HG03066 (cell line): ENCODE results near the gene TMEM163.

Experiments used
- ATAC-seq: cut with Tn5 transposase; IDR thresholded peaks from one replicate; pipeline ENCODE4 v1.9.1; 2021; ENCODE audit warnings: low read depth; ENCODE audit not compliant: unreplicated experiment

The TMEM163 gene

DNA sequence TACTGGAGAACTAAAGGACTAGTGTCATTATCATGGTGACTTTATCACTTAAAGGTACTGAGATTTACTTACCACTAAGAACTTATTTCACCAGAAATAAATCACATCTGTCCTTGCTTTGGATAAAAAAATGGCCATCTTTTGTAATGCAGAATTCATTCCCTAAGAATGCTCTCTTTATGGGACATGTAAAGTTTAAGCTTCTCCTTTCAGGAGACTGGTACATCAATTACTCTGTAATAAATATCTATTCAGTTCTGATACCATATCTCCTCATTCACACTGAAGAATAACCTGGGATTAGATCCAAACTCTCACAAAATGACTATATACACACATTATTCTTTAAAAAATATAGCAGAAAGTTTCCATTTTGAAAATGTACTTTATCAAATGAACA, 24.4 kb downstream of the TMEM163 start:
- no peak for ATAC-seq

DNA sequence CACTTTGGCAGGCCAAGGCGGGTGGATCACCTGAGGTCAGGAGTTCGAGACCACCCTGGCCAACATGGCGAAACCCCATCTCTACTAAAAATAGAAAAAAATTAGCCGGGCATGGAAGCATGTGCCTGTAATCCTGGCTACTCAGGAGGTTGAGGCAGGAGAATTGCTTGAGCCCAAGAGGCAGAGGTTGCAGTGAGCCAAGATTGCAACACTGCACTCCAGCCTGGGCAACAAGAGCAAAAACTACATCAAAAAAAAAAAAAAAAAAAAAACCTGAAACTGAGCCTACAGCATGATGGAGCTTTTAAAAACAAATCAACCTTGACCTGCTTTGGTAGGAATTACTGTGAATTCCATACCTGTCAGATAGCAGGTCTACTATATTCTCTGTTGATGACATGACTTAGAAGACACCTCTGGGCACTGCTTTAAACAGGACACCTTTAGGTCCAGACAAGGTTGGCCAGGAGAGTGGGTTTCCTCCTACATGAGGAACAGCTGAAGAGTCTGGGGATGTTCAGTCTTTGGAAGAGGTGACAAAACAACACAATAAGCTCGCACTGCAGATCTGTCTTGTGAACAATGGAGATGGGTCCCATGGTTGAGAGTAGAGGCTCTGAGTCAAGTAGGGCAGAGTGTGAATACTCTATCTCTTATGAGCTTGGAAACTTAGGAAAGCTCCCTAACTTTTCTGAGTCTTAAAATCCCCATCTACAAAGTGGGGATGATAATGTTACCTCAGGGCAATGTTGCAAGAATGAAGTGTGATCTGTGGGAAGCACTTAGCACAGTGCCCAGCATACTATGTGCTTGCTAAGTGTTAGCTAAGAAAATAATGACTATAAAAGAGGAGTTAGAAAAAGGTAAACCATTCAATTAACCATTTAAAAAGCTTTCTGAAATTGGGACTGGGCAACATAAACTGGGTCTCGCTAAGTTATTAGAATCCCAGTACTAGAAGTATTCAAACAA, 25.2 kb downstream of the TMEM163 start:
- no peak for ATAC-seq

DNA sequence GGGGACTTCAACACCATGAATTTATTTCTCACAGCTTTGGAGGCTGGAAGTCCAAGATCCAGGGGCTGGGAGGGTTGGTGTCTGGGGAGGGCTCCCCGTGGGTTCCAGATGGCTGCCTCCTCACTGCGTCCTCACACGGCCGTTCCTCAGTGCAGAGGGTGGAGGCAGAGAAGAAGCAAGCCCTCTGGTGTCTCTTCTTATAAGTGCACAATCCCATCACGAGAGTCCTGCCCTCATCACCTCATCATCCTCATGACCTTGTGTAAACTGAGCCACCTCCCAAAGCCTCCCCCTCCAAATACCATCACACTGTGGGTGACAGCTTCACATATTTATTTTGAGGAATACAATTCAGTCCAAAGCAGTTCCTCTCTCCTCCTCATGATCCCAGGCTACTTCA, 26.3 kb downstream of the TMEM163 start:
- ATAC-seq, result no peak

DNA sequence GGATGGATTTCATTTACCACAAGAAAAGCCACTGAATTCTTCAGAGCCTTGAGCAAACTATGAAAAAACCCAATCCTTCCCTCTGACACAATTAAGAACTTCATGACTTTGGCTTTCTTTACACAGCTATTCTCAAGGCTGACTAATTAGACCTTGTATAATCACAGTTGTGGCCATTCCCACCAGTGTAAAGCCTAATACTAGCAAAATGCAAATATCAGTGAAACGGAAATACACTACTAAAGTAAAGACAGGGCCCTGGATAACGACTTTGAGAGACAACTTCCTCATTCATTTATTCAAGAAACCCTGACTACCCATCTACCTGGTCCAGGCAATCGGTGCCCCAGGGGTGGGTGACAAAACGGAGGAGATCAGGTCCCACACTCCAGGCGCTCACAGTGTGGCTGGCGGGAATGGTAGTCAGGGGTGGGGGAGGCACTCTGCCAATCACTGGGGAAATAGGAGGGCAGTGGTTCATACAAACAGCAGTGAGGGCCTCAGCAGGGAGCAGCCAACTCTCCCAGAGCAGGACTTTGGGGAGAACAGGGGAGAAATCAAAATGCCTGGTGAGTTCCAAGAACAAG, 28.1 kb downstream of the TMEM163 start:
- no peak for ATAC-seq

DNA sequence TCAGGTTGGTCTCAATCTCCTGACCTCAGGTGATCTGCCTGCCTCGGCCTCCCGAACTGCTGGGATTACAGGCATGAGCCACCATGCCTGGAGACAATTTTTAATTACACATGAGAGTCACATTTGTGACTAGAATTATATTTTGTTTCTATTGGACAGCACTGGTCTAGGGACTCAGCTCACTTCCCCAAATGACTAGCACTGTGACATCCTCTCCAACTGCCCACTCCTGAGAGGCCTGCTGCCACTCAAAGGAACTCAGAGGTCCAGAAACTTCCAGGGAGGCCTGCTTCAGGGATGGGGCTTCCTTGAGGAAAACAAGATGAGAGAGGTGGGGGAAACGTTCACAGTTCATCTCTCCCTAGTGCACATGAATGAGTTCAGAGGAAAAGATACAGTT, 29.5 kb downstream of the TMEM163 start:
- no peak for ATAC-seq

DNA sequence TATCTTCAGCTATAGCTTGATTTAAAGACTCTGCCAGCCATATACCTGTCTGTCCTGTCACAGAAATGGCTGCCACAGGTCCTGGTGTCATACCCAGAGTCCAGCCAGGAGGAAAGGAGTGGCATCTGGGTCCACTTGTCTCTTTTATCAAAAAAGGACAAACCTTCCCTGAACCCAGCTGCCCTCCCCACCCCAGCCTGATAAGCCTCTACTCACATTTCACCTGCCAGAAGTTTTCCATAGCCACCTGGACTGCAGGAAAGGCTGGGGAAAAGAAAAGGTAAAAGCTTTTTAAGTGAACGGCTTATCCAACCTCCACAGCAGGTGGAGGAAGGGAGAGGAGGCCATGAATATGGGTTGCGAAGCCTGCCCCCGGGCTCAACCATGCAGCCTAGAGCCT, 32.8 kb downstream of the TMEM163 start:
- no peak for ATAC-seq

DNA sequence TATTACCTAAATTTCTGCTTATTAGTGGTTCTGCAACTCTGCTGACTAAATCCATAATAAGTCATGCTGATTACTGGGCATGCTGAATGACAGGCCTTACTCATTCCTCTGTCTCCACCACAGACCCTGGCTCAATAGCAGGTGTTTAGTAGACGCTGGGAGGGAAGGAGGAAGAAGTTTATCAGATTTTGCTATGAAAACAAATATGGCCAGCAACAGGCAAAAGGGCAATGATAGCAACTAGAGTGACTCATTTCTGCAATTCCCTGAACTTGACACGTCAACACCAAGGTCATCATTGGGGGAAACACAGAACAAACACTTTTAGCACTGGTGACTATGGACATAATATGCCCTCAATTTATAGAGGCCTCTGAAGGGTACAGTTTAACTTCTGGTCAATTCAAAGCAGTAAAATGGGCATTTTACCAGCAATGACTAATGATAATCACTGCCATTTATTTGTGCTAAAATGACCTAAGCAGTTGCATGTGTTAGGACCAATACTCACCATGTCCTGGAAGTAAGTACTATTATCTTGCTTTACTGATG, 35.2 kb downstream of the TMEM163 start:
- ATAC-seq, result no peak

DNA sequence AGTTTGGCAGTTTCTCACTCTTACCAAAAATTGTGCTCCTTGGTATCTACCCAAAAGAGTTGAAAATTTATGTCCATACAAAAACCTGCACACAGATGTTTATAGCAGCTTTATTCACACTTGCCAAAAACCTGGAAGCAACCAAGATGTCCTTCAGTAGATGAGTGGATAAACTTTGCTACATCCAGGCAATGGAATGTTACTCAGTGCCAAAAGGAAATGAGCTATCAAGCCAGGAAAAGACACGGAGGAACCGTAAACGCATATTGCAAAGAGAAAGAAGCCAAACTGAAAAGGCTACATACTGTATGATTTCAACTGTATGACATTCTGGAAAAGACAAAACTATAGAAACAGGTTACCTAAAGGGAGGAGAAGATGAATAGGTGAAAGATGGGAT, 36.1 kb downstream of the TMEM163 start:
- no peak for ATAC-seq

DNA sequence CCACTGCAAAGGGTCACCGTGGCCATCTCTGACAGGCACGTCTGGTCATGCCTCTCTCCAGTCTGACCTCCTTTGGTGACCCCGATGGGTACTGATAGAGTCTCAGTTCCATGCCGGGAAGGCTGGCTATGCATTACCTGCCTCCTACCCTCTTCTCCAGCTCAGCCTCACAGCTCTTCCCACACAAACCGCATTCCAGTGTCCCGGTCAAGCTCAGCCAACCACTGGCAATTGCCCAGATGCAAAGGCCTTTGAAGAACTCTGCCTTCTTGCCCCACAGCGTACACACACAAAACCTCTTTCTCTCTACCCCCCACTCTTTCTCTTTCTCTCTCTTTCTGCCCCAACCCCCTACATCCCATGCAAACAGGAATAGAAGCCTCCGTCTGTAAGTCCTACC, 37.6 kb downstream of the TMEM163 start:
- no peak for ATAC-seq

DNA sequence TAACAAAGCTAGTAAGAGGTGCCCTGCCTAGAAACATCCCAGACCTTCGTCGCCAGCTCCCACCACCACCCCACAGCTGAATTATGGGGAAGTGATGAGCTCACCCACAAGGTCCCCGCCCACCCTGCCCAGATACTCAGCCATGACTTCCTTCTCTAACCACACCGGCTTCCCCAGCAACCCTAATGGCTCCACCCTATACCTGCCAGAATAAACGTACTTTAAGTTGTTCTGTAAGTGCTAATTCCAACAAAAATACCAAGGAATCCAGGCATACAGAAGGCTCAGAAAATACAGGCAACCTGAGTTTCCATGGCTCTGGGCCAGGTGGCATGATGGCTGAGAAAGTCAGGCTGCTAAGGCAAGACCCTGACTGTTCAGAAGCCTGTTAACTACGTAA, 39.1 kb downstream of the TMEM163 start:
- ATAC-seq, result no peak

DNA sequence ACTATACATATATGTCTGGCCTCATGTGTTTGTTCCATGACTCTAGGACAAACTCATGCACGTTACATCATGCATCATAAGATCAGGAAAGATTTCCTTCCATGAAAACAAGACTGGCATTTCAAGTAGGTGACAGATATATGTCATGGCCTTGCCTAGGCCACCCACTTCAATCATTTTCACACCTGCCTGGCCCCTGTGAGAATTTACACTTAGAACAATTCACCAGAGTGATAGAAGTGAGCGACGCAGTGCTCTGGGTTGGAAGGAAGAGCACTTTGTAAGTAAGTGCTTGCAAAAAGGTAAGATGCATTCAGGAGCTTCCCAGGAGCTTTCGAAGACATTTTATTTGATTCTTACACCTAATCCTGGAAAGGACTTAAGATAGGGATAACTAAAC, 39.5 kb downstream of the TMEM163 start:
- no peak for ATAC-seq

DNA sequence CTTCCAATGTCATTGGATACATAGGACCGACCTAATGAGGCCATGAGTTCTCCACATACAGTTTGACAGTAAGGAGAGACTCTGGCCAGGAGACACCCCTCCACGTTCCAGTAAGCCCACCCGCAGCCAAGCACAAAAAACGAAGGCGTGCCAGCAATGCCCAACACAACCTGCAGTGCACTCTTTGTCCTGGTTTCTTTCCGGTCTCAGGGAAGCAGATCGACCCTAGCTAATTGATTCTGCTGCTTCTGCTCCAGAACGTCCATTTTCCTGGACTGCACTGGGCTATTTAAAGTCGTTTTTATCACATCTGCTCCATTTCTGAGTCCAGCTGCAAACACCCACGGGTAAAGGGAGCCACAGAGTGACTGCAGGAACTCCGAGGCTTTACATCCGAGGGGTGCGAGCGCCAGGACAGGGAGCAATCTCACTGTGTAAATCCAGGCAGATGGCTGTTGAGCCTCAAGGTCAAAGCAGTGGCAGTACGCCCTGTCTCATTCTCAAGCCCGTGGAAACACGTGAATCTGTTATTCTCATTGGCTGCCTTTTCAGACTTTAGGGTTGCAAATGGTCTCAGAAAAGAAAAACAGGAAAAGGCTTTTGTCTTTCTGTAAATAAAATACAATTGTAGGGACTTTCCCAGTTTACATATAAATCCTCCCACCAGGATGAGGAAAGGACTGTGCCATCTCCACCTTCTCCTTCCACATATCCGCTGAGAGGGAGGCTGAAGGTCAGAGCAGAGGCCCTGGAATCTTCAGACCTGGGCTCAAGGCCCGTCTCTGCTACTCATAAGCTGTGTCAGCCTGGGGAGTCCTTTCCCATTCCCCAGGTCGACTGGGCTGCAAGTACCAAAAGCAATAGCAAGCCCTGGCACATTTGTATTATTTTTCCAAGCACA, 40.7 kb downstream of the TMEM163 start:
- ATAC-seq, result no peak

DNA sequence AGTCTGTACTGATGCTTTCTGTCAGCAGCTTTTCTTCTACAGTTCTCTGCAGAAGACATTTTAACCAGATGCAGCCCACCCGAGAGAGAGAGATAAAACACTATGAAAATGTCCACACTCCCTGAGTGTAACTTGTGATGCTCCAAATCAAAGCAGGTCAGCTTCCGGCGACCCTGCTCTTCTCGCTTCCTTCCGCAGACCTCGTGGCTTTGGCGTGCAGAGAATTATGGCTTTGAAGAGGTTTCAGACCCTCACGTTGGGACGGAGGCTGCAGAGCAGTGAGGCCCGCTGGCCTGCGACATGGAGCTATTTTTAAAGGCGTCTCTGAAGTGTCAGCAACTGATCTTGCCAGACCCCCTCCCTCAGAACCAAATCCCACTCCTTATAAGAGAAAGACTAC, 41.8 kb downstream of the TMEM163 start:
- ATAC-seq, result no peak

DNA sequence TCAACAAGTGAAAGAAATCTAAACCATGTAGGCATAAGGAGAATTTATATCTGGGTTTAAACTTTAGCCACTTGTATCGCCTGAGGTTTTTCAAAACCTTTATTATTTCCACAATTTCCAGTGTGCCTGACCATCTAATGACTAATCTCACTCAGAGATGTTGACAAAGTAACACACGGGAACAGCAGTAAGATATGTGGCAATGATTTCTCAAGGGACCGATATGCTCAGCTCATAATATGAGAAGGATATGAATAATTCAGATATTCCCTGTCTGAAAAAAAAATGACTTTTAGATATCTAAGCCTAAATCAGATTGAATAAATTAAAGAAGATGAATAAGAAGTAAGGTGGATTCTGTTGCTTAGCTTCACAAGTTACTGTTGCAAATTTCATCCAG, 43.5 kb downstream of the TMEM163 start:
- no peak for ATAC-seq

DNA sequence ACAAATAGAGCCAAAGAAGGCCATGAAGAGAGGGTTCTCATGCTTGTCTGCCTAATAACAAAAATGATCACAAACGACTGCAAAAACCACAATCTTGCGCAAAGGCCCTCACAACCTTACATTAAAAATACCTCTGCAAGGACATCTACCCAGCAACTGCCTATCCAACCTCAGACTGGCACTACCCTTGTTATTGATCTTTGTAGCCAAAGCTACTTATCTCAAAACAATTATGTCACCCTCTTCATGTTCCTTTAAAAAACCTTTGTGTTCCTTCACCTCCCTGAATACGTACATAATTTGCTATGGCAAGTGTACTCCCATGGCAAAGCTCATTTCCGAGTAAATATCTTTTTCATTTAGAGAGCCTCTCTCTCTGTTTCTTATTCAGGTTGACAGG, 44.1 kb downstream of the TMEM163 start:
- no peak for ATAC-seq

DNA sequence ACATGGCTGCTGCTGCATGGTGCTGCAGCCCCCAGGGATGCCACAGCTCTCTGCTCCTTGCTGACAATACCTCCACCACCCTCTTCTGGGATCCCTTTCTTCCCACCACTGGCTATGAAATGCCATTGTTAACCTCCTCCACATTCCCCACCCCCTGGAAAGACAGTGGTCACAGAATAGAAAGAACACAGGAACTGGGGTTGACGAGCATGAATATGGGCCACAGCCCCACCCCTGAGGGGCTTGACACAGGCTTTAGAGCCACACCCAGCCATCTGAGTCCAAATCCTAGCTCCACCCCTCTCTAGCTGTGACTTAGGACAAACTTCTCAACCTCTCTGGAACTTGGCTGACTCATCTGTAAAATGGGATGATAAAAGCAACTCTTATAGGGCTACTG, 47.3 kb downstream of the TMEM163 start:
- no peak for ATAC-seq

DNA sequence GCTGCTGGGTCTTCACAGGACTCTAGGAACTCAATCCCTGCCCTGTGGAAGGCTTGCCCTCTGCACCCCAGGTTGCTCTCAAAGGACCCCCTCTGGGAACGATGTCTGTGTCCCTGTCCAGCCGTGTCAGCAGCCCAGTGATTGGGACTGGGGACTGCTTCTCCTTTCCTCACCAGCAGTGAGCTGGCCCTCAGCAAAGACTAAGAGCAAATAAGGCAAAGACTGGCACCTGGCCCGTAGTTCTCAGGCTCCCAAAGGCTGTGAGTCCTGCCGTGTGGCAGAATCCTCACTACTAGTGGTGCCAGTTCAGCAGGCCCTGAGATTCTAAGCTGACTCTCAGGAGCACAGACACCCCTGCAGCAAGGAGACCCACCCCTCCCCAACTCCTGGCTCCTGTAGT, 47.8 kb downstream of the TMEM163 start:
- no peak for ATAC-seq

DNA sequence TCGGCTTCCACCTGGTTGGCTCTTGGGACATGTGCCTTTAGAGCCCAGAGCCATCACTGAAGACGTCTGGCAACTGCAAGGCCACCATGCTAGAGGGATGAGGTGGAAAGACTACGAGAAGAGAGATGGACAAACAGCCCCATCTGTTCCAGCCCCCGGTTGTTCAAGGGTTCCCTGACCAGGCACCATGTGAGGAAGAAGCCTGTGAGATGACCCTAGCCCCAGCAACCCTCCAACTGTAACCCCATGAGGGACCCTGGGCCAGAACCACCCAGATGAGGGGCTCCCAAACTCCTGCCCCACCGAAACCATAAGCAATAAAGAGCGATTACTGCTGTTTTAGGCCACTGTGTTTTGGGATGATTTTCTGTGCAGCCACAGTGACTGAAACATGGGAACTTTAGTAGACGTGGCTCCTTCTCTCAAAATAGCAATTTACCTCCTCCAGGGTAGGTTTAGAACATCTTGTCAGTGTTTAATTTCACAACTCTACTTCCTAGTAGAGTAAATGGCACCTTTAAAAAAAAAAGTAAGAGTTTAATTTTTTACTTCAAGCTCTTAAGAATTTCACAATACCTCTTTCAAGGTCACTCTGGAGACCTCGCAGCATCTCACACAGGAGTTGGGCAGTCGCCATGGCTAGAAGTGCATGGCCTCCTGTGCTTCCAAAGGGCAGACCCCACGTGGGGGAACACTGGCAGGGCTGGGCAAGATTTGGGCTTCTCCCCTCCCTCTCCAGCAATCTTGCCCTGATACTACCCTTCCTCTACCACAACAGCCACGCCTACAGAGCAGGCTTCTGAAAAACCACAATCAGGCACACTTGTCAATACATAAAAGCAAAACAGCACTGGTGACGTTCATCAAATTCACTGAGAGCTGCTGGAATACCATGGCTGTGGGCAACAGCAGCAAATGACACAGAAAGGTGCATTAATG, 48.8 kb downstream of the TMEM163 start:
- ATAC-seq, result no peak

DNA sequence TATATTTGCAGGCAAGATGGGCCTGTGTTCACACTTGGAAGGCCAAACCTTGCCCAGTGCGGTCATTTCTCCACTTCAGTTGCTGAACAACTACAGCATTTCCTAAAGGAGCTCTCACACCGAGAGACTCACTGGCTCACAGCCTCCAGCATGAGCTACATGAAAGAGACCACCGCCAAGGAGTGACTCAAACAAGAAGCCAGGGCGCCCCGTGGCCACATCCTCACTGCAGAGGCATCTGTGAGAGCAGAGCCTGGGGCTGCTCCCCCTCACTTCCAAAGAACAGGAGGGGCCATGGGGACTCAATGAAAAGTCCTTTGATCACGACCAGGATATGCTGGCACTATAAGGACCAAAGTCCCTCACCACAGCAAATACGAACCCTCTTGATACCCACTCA, 50.0 kb downstream of the TMEM163 start:
- ATAC-seq, result no peak

DNA sequence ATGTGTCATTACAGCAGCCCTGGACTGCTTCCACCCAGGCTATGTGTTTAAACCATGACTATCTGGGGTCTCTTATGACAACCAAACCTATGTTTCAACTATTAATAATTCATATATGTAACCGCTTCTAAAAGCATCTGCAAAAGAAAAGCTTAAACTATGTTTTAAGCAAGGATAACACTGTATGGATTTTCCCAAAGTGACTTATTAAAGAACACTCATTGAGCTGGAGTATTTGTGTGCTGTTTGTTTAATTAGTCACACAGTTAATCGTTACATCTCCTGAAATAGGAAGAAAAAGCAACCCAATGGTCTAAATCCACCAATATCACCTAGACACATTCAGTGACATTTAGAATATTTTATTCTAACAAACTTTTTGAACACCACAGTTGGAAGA, 51.3 kb downstream of the TMEM163 start:
- ATAC-seq, result no peak
